IPS-18a (cell line): ENCODE data around the gene FBXO30.
A peak's percentile ranks its signal among the peaks of the same experiment; 100 is the strongest.

Experiments used
- H3K27ac ChIP-seq: one replicate; pipeline ENCODE4 v1.5.1; 2013; ENCODE audit warnings: low read length
- H3K27me3 ChIP-seq: one replicate; pipeline ENCODE4 v1.6.1; 2013; ENCODE audit warnings: mild to moderate bottlenecking, low read length; ENCODE audit not compliant: control insufficient read depth, insufficient read depth
- H3K36me3 ChIP-seq: one replicate; pipeline ENCODE4 v1.6.1; 2013; ENCODE audit warnings: low read depth, low read length; ENCODE audit not compliant: control insufficient read depth
- H3K4me1 ChIP-seq: one replicate; pipeline ENCODE4 v1.6.1; 2013; ENCODE audit warnings: low read depth, low read length; ENCODE audit not compliant: control insufficient read depth
- H3K4me3 ChIP-seq: one replicate; pipeline ENCODE4 v1.5.1; 2013; ENCODE audit warnings: low read length
- H3K9ac ChIP-seq: one replicate; pipeline ENCODE4 v1.6.1; 2013; ENCODE audit warnings: mild to moderate bottlenecking, low read length, moderate library complexity
- H3K9me3 ChIP-seq: one replicate; pipeline ENCODE4 v1.6.1; 2013; ENCODE audit warnings: low read depth, low read length; ENCODE audit not compliant: control insufficient read depth

Gene FBXO30

GRCh38 chr6:145839653-145840052, 25.1 kb upstream of the FBXO30 start:
- H3K4me3 ChIP-seq, result no peak overlapping the region
- H3K4me1 ChIP-seq, result peaks cover 21% of the 10 kb centered on the region
- no peaks in the 10 kb centered on the region for H3K9me3 ChIP-seq
- H3K36me3 ChIP-seq, result no peaks in the 10 kb centered on the region
- no peaks in the 10 kb centered on the region for H3K27me3 ChIP-seq
- H3K9ac ChIP-seq, result no peak overlapping the region
- no peak overlapping the region for H3K27ac ChIP-seq

GRCh38 chr6:145838305-145838704, 23.7 kb upstream of the FBXO30 start:
- Histone ChIP-seq H3K9me3 (no peaks in the 10 kb centered on the region), H3K4me3 (no peak overlapping the region), H3K4me1 (peaks cover 21% of the 10 kb centered on the region), H3K9ac (no peak overlapping the region), H3K36me3 (no peaks in the 10 kb centered on the region), H3K27me3 (no peaks in the 10 kb centered on the region), H3K27ac (no peak overlapping the region)

- no peak overlapping the region for H3K4me3 ChIP-seq
- no peaks in the 10 kb centered on the region for H3K36me3 ChIP-seq
- peaks cover 21% of the 10 kb centered on the region for H3K4me1 ChIP-seq
- H3K9me3 ChIP-seq, result no peaks in the 10 kb centered on the region
- H3K9ac ChIP-seq, result no peak overlapping the region
- no peak overlapping the region for H3K27ac ChIP-seq
- H3K27me3 ChIP-seq, result no peaks in the 10 kb centered on the region
Observed at GRCh38 chr6:145836772-145837171, 22.2 kb upstream of the FBXO30 start.

- Histone ChIP-seq H3K4me1 (peaks cover 21% of the 10 kb centered on the region), H3K9me3 (no peaks in the 10 kb centered on the region), H3K36me3 (no peaks in the 10 kb centered on the region), H3K27me3 (no peaks in the 10 kb centered on the region), H3K27ac (no peak overlapping the region), H3K4me3 (peak overlapping the region; percentile 3), H3K9ac (no peak overlapping the region)
Observed at GRCh38 chr6:145836170-145836569, 21.6 kb upstream of the FBXO30 start.

GRCh38 chr6:145830612-145831011, 16.0 kb upstream of the FBXO30 start:
- H3K4me3 ChIP-seq, result no peak overlapping the region
- no peak overlapping the region for H3K9ac ChIP-seq
- no peaks in the 10 kb centered on the region for H3K9me3 ChIP-seq
- H3K27me3 ChIP-seq, result no peaks in the 10 kb centered on the region
- peaks cover 6% of the 10 kb centered on the region for H3K4me1 ChIP-seq
- H3K36me3 ChIP-seq, result no peaks in the 10 kb centered on the region
- no peak overlapping the region for H3K27ac ChIP-seq

GRCh38 chr6:145829950-145830349, 15.4 kb upstream of the FBXO30 start:
- Histone ChIP-seq H3K4me1 (peaks cover under 1% of the 10 kb centered on the region), H3K9me3 (no peaks in the 10 kb centered on the region), H3K27ac (no peak overlapping the region), H3K4me3 (no peak overlapping the region), H3K9ac (no peak overlapping the region), H3K27me3 (no peaks in the 10 kb centered on the region), H3K36me3 (no peaks in the 10 kb centered on the region)

GRCh38 chr6:145829102-145829501, 14.5 kb upstream of the FBXO30 start:
- Histone ChIP-seq H3K9me3 (no peaks in the 10 kb centered on the region), H3K9ac (no peak overlapping the region), H3K27me3 (no peaks in the 10 kb centered on the region), H3K27ac (no peak overlapping the region), H3K36me3 (no peaks in the 10 kb centered on the region), H3K4me3 (no peak overlapping the region), H3K4me1 (no peaks in the 10 kb centered on the region)

GRCh38 chr6:145824344-145824743, 9.7 kb upstream of the FBXO30 start:
- no peak overlapping the region for H3K27ac ChIP-seq
- no peaks in the 10 kb centered on the region for H3K4me1 ChIP-seq
- H3K9me3 ChIP-seq, result no peaks in the 10 kb centered on the region
- H3K36me3 ChIP-seq, result no peaks in the 10 kb centered on the region
- no peaks in the 10 kb centered on the region for H3K27me3 ChIP-seq
- no peak overlapping the region for H3K9ac ChIP-seq
- no peak overlapping the region for H3K4me3 ChIP-seq

GRCh38 chr6:145823328-145823944, 8.8 kb upstream of the FBXO30 start:
- no peaks in the 10 kb centered on the region for H3K4me1 ChIP-seq
- no peaks in the 10 kb centered on the region for H3K36me3 ChIP-seq
- H3K27ac ChIP-seq, result no peak overlapping the region
- H3K4me3 ChIP-seq, result no peak overlapping the region
- H3K9ac ChIP-seq, result no peak overlapping the region
- no peaks in the 10 kb centered on the region for H3K9me3 ChIP-seq
- no peaks in the 10 kb centered on the region for H3K27me3 ChIP-seq

- Histone ChIP-seq H3K4me1 (no peaks in the 10 kb centered on the region), H3K36me3 (no peaks in the 10 kb centered on the region), H3K4me3 (no peak overlapping the region), H3K27ac (no peak overlapping the region), H3K9me3 (no peaks in the 10 kb centered on the region), H3K27me3 (no peaks in the 10 kb centered on the region), H3K9ac (no peak overlapping the region)
Observed at GRCh38 chr6:145822456-145822855, 7.9 kb upstream of the FBXO30 start.

- Histone ChIP-seq H3K9me3 (no peaks in the 10 kb centered on the region), H3K4me1 (peaks cover 11% of the 10 kb centered on the region), H3K36me3 (no peaks in the 10 kb centered on the region), H3K9ac (no peak overlapping the region), H3K27me3 (no peaks in the 10 kb centered on the region), H3K4me3 (no peak overlapping the region), H3K27ac (no peak overlapping the region)
Observed at GRCh38 chr6:145819994-145820393, 5.4 kb upstream of the FBXO30 start.

- Histone ChIP-seq H3K4me3 (no peak overlapping the region), H3K9me3 (no peaks in the 10 kb centered on the region), H3K27me3 (no peaks in the 10 kb centered on the region), H3K36me3 (no peaks in the 10 kb centered on the region), H3K9ac (no peak overlapping the region), H3K4me1 (peaks cover 11% of the 10 kb centered on the region), H3K27ac (no peak overlapping the region)
Observed at GRCh38 chr6:145818796-145819195, 4.2 kb upstream of the FBXO30 start.
